OCI-LY3 (cell line): Measurements from ENCODE around the gene CYSTM1.

ENCODE experiments used
- H2AFZ ChIP-seq: fragments of 200-600, 300-600 bp; shearing (Covaris generic); 2 replicates; pipeline ENCODE4 v1.6.0; 2014; ENCODE audit warnings: antibody characterized with exemption, low read depth, low read length
- H3K27ac ChIP-seq: fragments of 200-600, 300-600 bp; sonication (generic); 2 replicates; pipeline ENCODE4 v1.5.1; 2014; ENCODE audit warnings: mild to moderate bottlenecking, low read length, moderate library complexity, mixed read lengths
- H3K27me3 ChIP-seq: fragments of 200-600, 300-600 bp; sonication (generic); 2 replicates; pipeline ENCODE4 v1.6.1; 2014; ENCODE audit warnings: low read depth, low read length, mixed read lengths
- H3K36me3 ChIP-seq: fragments of 200-600, 300-600 bp; sonication (generic); replicated peaks from 2 replicates; pipeline ENCODE3; 2014; ENCODE audit warnings: low read depth, low read length, mixed read lengths
- H3K4me1 ChIP-seq: fragments of 300-600, 200-600 bp; sonication (generic); 2 replicates; pipeline ENCODE4 v1.6.1; 2014; ENCODE audit warnings: low read length, mixed read lengths
- H3K4me2 ChIP-seq: fragments of 200-600, 300-600 bp; sonication (generic); 2 replicates; pipeline ENCODE4 v1.6.1; 2014; ENCODE audit warnings: low read length, mixed read lengths
- H3K4me3 ChIP-seq: fragments of 300-600, 200-600 bp; sonication (generic); 2 replicates; pipeline ENCODE4 v1.5.1; 2014; ENCODE audit warnings: antibody characterized with exemption, mild to moderate bottlenecking, low read length, moderate library complexity
- H3K79me2 ChIP-seq: fragments of 300-600, 200-600 bp; shearing (Covaris generic); 2 replicates; pipeline ENCODE4 v1.6.1; 2014; ENCODE audit warnings: mild to moderate bottlenecking, low read length, mixed read lengths
- H3K9ac ChIP-seq: fragments of 300-600, 200-600 bp; shearing (Covaris generic); 2 replicates; pipeline ENCODE4 v1.6.0; 2014; ENCODE audit warnings: mild to moderate bottlenecking, low read length, moderate library complexity
- H3K9me3 ChIP-seq: fragments of 200-600, 300-600 bp; shearing (Covaris generic); 2 replicates; pipeline ENCODE4 v1.6.1; 2014; ENCODE audit warnings: low read length, mixed read lengths; ENCODE audit not compliant: insufficient read depth
- H4K20me1 ChIP-seq: fragments of 200-600, 300-600 bp; sonication (generic); 2 replicates; pipeline ENCODE4 v1.6.1; 2016; ENCODE audit warnings: low read length, mixed read lengths; ENCODE audit not compliant: insufficient read depth
- CTCF ChIP-seq: fragments of 200-600, 300-600 bp; sonication (generic); IDR thresholded peaks from 2 replicates; pipeline ENCODE4 v1.5.1; 2014; ENCODE audit warnings: antibody characterized with exemption, low read length, low read depth
- EZH2phosphoT487 ChIP-seq: fragments of 200-600 bp; shearing (Covaris generic); IDR thresholded peaks from 2 replicates; pipeline ENCODE4 v1.6.1; 2018; ENCODE audit warnings: antibody characterized with exemption, mixed run types, low read depth

Gene CYSTM1

GRCh38 chr5:140145256-140145655 is 29.7 kb upstream of the CYSTM1 start:
- no peak overlapping the region for H3K27ac ChIP-seq

GRCh38 chr5:140145818-140146522 is 29.0 kb upstream of the CYSTM1 start:
- Histone ChIP-seq H3K4me3 (peak overlapping the region; percentile 68), H3K27ac (no peak overlapping the region), H3K36me3 (no peaks in the 10 kb centered on the region), H3K27me3 (no peaks in the 10 kb centered on the region), H3K4me1 (peaks cover 4% of the 10 kb centered on the region), H3K9me3 (no peaks in the 10 kb centered on the region), H3K9ac (no peak overlapping the region), H3K4me2 (peak overlapping the region; percentile 61), H3K79me2 (no peaks in the 10 kb centered on the region), H4K20me1 (no peaks in the 10 kb centered on the region), H2AFZ (no peak overlapping the region)
- TF ChIP-seq EZH2phosphoT487, result no peak
- TF ChIP-seq CTCF, result peak; percentile 33

More at GRCh38 chr5:140145256-140145655, 29.7 kb upstream of the CYSTM1 start:
- TF ChIP-seq CTCF (no peak), EZH2phosphoT487 (no peak)
- Histone ChIP-seq H3K4me2 (peak overlapping the region; percentile 61; the same call in 1 of the 2 replicates), H2AFZ (no peak overlapping the region), H3K9ac (no peak overlapping the region), H3K4me1 (peaks cover 10% of the 10 kb centered on the region), H3K9me3 (no peaks in the 10 kb centered on the region), H3K4me3 (no peak overlapping the region), H4K20me1 (no peaks in the 10 kb centered on the region), H3K36me3 (no peaks in the 10 kb centered on the region), H3K79me2 (no peaks in the 10 kb centered on the region), H3K27me3 (no peaks in the 10 kb centered on the region)

- TF ChIP-seq EZH2phosphoT487 (no peak), CTCF (no peak)
- Histone ChIP-seq H3K9me3 (no peaks in the 10 kb centered on the region), H4K20me1 (no peaks in the 10 kb centered on the region), H3K36me3 (no peaks in the 10 kb centered on the region), H3K27ac (no peak overlapping the region), H3K27me3 (no peaks in the 10 kb centered on the region), H3K4me1 (peaks cover 3% of the 10 kb centered on the region; the same call in 1 of the 2 replicates), H3K79me2 (no peaks in the 10 kb centered on the region), H3K9ac (no peak overlapping the region), H2AFZ (no peak overlapping the region), H3K4me2 (no peak overlapping the region), H3K4me3 (no peak overlapping the region)
Measured at GRCh38 chr5:140146523-140146842, 28.5 kb upstream of the CYSTM1 start.

- Histone ChIP-seq H3K27ac (no peak overlapping the region), H3K36me3 (no peaks in the 10 kb centered on the region), H3K27me3 (no peaks in the 10 kb centered on the region), H4K20me1 (no peaks in the 10 kb centered on the region), H3K4me2 (no peak overlapping the region), H2AFZ (no peak overlapping the region), H3K9ac (no peak overlapping the region), H3K79me2 (no peaks in the 10 kb centered on the region), H3K4me3 (no peak overlapping the region), H3K4me1 (peaks cover 3% of the 10 kb centered on the region; the same call in 1 of the 2 replicates), H3K9me3 (no peaks in the 10 kb centered on the region)
- TF ChIP-seq CTCF (no peak), EZH2phosphoT487 (no peak)
Measured at GRCh38 chr5:140147460-140147859, 27.5 kb upstream of the CYSTM1 start.
